ENCODE data around the gene RIPOR3. TPM values are rescaled to one million over a fixed set of nuclear protein-coding genes. Genes with fewer than 3 reads are reported as not detected.

Gene RIPOR3
- total and polyA plus RNA-seq, 9 of the 15 experiments (the other 6 are each of a cell fraction or from before 2014, with no cell fraction given): 3.3 to 62.7 (median 21.4) TPM

DNA sequence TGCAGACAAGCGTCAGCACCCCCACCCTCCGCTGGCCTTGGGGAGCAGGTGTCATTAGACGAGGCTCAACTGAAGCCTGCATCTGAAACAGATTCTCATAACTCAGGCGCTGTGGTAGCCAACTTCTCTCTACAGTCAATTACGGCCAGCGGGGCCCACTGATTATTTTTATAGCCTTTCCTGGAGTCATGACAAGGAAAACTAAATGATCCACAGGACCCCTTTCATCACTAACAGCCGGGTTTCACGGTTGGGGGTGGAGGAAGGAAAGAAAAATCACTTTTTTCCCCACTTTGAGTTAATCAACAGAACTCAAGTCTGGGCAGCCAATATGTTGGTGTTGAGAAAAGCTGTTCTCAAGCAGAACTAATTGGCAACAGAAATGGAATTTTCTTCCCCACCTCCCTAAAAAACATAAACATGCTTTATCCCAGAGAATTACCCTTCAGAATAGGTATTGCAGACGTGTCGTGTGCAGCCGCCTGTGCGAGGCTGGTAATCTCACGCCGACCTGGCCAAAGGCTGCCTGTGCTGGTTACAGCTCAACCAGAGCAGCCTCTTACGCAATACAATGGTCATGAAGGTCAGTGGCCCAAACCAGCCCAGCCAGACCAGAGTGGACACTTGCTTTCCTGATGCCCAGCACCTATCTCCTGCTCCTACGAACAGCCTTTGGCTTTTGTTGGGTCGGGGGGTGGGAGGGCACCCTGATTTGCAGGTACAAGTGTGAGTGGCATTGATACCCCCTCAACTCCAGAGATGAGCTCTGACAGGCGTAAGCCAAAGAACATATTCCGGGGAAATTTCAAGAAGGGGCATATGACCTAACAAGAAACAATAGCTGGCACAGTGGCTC, 11.0 kb downstream of the RIPOR3 start:
- ATAC-seq (peak; percentile 35; the same call in 1 of the 3 replicates), DNase-seq (ENCODE audit: extremely low read depth in 1 of 4, low spot score in 3 of 4) (no peak), FAIRE-seq (no peak)
- Histone ChIP-seq H3K4me1 (replicated peaks in 1 of 2; ENCODE audit: control insufficient read depth in 2 of 2, insufficient read depth in 2 of 2, low read length in 2 of 2) (peaks cover 27% of the 10 kb centered on the region in 2 experiments), H3K4me3 (no peak overlapping the region), H3K36me3 (ENCODE audit: control insufficient read depth, insufficient read depth, low read length) (peaks cover 69% of the 10 kb centered on the region), H3K9me3 (replicated peaks; ENCODE audit: control insufficient read depth, insufficient read depth, low read depth, low read length) (no peaks in the 10 kb centered on the region), H4K20me1 (replicated peaks; ENCODE audit: control insufficient read depth, insufficient read depth, low read length) (peaks cover 22% of the 10 kb centered on the region), H3K9ac (ENCODE audit: insufficient read depth in 1 of 2, low read depth in 2 of 2, low read length in 2 of 2) (peak overlapping the region in 1 of 2 experiments; percentile 65; a peak in 2 of 4 replicates), H3K4me2 (ENCODE audit: insufficient read depth, low read length) (no peak overlapping the region), H3K27ac (ENCODE audit: extremely low read depth, low read depth, low read length) (peak overlapping the region; percentile 1; the same call in 1 of the 3 replicates), H3K9me1 (ENCODE audit: control insufficient read depth, insufficient read depth, low read length) (peaks cover 4% of the 10 kb centered on the region), H2AFZ (ENCODE audit: low read depth, low read length) (no peak overlapping the region), H3K79me2 (ENCODE audit: control insufficient read depth, insufficient read depth, low read length) (peaks cover 91% of the 10 kb centered on the region), H3K27me3 (ENCODE audit: control insufficient read depth in 2 of 2, insufficient read depth in 2 of 2, low read length in 2 of 2) (no peaks in the 10 kb centered on the region)
- in situ Hi-C loops (cut with MboI): no loop called here
- WGBS (ENCODE audit: insufficient coverage, low coverage, missing lambda C conversion rate): 85% methylated on average over 19 of the region's 19 CpGs
- no TSS peak for BruUV-seq (replicated peaks)
- intact Hi-C loops (cut with micrococcal nuclease): no loop called here
- POLR2A ChIA-PET: interaction anchor here (0.5 to 1.8 kb wide), 7 partner anchors 8 to 120 kb away, joined by 3 to 10 read pairs (median 3); no protein-coding TSS in a partner anchor
- CTCF ChIA-PET (ENCODE audit: low intra/inter-chr PET ratio): no interaction called here
- TF ChIP-seq CEBPG (CRISPR knock-in tag; IDR thresholded peaks at IDR 0.05) (peak; percentile 89), CEBPG (tag; conservative IDR thresholded peaks at IDR 0.05 in 1 of 2, IDR thresholded peaks at IDR 0.05 in 1 of 2) (peak; percentile 76 to 90), TRIM24 (IDR thresholded peaks at IDR 0.05) (peak in 1 of 2 experiments; percentile 22; a peak in 1 of 4 replicates)
- TF ChIP-seq, protein P1, sequence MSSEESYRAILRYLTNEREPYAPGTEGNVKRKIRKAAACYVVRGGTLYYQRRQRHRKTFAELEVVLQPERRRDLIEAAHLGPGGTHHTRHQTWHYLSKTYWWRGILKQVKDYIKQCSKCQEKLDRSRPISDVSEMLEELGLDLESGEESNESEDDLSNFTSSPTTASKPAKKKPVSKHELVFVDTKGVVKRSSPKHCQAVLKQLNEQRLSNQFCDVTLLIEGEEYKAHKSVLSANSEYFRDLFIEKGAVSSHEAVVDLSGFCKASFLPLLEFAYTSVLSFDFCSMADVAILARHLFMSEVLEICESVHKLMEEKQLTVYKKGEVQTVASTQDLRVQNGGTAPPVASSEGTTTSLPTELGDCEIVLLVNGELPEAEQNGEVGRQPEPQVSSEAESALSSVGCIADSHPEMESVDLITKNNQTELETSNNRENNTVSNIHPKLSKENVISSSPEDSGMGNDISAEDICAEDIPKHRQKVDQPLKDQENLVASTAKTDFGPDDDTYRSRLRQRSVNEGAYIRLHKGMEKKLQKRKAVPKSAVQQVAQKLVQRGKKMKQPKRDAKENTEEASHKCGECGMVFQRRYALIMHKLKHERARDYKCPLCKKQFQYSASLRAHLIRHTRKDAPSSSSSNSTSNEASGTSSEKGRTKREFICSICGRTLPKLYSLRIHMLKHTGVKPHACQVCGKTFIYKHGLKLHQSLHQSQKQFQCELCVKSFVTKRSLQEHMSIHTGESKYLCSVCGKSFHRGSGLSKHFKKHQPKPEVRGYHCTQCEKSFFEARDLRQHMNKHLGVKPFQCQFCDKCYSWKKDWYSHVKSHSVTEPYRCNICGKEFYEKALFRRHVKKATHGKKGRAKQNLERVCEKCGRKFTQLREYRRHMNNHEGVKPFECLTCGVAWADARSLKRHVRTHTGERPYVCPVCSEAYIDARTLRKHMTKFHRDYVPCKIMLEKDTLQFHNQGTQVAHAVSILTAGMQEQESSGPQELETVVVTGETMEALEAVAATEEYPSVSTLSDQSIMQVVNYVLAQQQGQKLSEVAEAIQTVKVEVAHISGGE (CRISPR knock-in tag; IDR thresholded peaks at IDR 0.05): peak in 1 of 3 experiments; percentile 74; a peak in 2 of 6 replicates
- TF ChIP-seq, protein P2, sequence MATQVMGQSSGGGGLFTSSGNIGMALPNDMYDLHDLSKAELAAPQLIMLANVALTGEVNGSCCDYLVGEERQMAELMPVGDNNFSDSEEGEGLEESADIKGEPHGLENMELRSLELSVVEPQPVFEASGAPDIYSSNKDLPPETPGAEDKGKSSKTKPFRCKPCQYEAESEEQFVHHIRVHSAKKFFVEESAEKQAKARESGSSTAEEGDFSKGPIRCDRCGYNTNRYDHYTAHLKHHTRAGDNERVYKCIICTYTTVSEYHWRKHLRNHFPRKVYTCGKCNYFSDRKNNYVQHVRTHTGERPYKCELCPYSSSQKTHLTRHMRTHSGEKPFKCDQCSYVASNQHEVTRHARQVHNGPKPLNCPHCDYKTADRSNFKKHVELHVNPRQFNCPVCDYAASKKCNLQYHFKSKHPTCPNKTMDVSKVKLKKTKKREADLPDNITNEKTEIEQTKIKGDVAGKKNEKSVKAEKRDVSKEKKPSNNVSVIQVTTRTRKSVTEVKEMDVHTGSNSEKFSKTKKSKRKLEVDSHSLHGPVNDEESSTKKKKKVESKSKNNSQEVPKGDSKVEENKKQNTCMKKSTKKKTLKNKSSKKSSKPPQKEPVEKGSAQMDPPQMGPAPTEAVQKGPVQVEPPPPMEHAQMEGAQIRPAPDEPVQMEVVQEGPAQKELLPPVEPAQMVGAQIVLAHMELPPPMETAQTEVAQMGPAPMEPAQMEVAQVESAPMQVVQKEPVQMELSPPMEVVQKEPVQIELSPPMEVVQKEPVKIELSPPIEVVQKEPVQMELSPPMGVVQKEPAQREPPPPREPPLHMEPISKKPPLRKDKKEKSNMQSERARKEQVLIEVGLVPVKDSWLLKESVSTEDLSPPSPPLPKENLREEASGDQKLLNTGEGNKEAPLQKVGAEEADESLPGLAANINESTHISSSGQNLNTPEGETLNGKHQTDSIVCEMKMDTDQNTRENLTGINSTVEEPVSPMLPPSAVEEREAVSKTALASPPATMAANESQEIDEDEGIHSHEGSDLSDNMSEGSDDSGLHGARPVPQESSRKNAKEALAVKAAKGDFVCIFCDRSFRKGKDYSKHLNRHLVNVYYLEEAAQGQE (IDR thresholded peaks at IDR 0.05; ENCODE audit: borderline replicate concordance): peak; percentile 50; the same call in 1 of the 2 replicates
- TF ChIP-seq, protein P2 (CRISPR knock-in tag; IDR thresholded peaks at IDR 0.05; ENCODE audit: low read depth): no peak

Measured in K562 (cell line).